CD4-positive, alpha-beta T cell (primary cell): ENCODE measurements around the gene KIAA0319L. TPM values are rescaled to one million over a fixed set of nuclear protein-coding genes. Genes with fewer than 3 reads are reported as not detected.
"Not testable (repeated sequence)": the region's sequence is repeated elsewhere in the genome, so short reads cannot be mapped to it uniquely, and the experiment has no call there.

ENCODE experiments used
- ATAC-seq: fragments of 200-7000 bp; cut with Tn5 transposase; one replicate; pipeline ENCODE4 v1.10.0; 2022; ENCODE audit warnings: mild to moderate bottlenecking; ENCODE audit not compliant: poor library complexity
- CTCF ChIA-PET: fragments of 350-600 bp; sonication (Branson Sonifier 250); formaldehyde crosslinking; loops from one replicate; lab custom pipeline; 2021; ENCODE audit warnings: antibody characterized with exemption, inconsistent platforms; lab: Charles Lee
- POLR2A ChIA-PET: fragments of 350-600 bp; sonication (Branson Sonifier 250); formaldehyde crosslinking; loops from one replicate; lab custom pipeline; 2021; ENCODE audit warnings: antibody characterized with exemption, inconsistent platforms; lab: Charles Lee
- DNase-seq, 14 experiments: peaks; one replicate each; pipeline ENCODE4 v3.0.0-alpha.2; 2013 to 2020; ENCODE audit warnings: mixed read lengths in 2 of 14
- H3K27ac ChIP-seq, 2 donors: one replicate each; pipeline versions ENCODE4 v1.5.1 to v1.7.0; 2013; ENCODE audit warnings: low read length in 2 of 2, low read depth in 1 of 2, mild to moderate bottlenecking in 1 of 2
- H3K27me3 ChIP-seq, 2 experiments: 1 replicate in 1 of 2; 2 replicates in 1 of 2; pipeline versions ENCODE4 v1.6.1 to v1.7.0; 2013; ENCODE audit warnings: low read length in 2 of 2, control low read depth in 1 of 2, mild to moderate bottlenecking in 1 of 2, moderate library complexity in 1 of 2; ENCODE audit not compliant: insufficient read depth in 2 of 2, control insufficient read depth in 1 of 2
- H3K36me3 ChIP-seq: one replicate; pipeline ENCODE4 v1.6.1; 2013; ENCODE audit warnings: low read length, control low read depth; ENCODE audit not compliant: insufficient read depth
- H3K4me1 ChIP-seq: one replicate; pipeline ENCODE4 v1.6.1; 2013; ENCODE audit warnings: low read length, control low read depth; ENCODE audit not compliant: insufficient read depth
- H3K4me3 ChIP-seq: one replicate; pipeline ENCODE4 v1.5.1; 2013; ENCODE audit warnings: mild to moderate bottlenecking, low read length, moderate library complexity
- H3K9me3 ChIP-seq, 2 experiments: 1 replicate in 1 of 2; 2 replicates in 1 of 2; pipeline versions ENCODE4 v1.6.1 to v1.7.0; 2013; ENCODE audit warnings: low read length in 2 of 2, mild to moderate bottlenecking in 2 of 2, control low read depth in 1 of 2, moderate library complexity in 1 of 2; ENCODE audit not compliant: control insufficient read depth in 1 of 2, insufficient read depth in 1 of 2
- H3K27ac Mint-ChIP-seq: one replicate; pipeline ENCODE4 v1.8.0; 2020; ENCODE audit warnings: mixed read lengths
- H3K27me3 Mint-ChIP-seq: one replicate; pipeline ENCODE4 v1.8.0; 2021; ENCODE audit warnings: mixed read lengths
- H3K36me3 Mint-ChIP-seq: one replicate; pipeline ENCODE4 v1.8.0; 2021; ENCODE audit warnings: low read depth, mixed read lengths
- H3K4me1 Mint-ChIP-seq: one replicate; pipeline ENCODE4 v1.8.0; 2021; ENCODE audit warnings: low read depth, mixed read lengths
- H3K4me3 Mint-ChIP-seq: one replicate; pipeline ENCODE4 v1.8.0; 2020; ENCODE audit warnings: mild to moderate bottlenecking, mixed read lengths
- H3K9me3 Mint-ChIP-seq: one replicate; pipeline ENCODE4 v1.8.0; 2020; ENCODE audit warnings: mixed read lengths
- intact Hi-C, 2 experiments: fragments of 100-400 bp; cut with DNase I in 1 of 2; cut with micrococcal nuclease in 1 of 2; formaldehyde crosslinking; loops; one replicate each; pipeline versions ENCODE4 v1.15.1 to v1.9.0; 2023 to 2025; cut with DNase I, micrococcal nuclease
- total RNA-seq, 174 experiments: library from RNA in 2 of 174; stranded (reverse) in 2 of 174; gene quantifications; one replicate each; pipeline ENCODE4 v1.2.3 and lab custom pipeline; 2021 to 2026
- TF ChIP-seq, protein P1 (sequence below): fragments of 200-600 bp; IDR thresholded peaks from one replicate; pipeline ENCODE4 v1.8.0; 2022; ENCODE audit warnings: antibody characterized with exemption, mild to moderate bottlenecking

Gene KIAA0319L
- total RNA-seq, 2 experiments from 2014 or later: 50.9 to 53.3 TPM

GRCh38 chr1:35577071-35577998, 20.1 kb upstream of the KIAA0319L start:
- intact Hi-C loops: no loop called here
- no peaks in the 10 kb centered on the region for H3K9me3 Mint-ChIP-seq
- no peaks in the 10 kb centered on the region for H3K36me3 ChIP-seq
- H3K36me3 Mint-ChIP-seq: no peaks in the 10 kb centered on the region
- peak; percentile 35 to 88 (median 59) for DNase-seq
- no peak overlapping the region for H3K27ac ChIP-seq
- H3K4me1 Mint-ChIP-seq: peaks cover 26% of the 10 kb centered on the region
- H3K27me3 ChIP-seq: peaks cover 0 to 2% of the 10 kb centered on the region in 2 experiments
- POLR2A ChIA-PET: interaction anchor here (0.8 to 3.0 kb wide), 9 partner anchors 8 to 192 kb away, joined by 3 to 20 read pairs (median 3); partner anchors contain the start of genes CLSPN, KIAA0319L and NCDN
- H3K27ac Mint-ChIP-seq: peak overlapping the region; percentile 12
- H3K4me3 Mint-ChIP-seq: peak overlapping the region; percentile 90
- TF ChIP-seq, protein P1, sequence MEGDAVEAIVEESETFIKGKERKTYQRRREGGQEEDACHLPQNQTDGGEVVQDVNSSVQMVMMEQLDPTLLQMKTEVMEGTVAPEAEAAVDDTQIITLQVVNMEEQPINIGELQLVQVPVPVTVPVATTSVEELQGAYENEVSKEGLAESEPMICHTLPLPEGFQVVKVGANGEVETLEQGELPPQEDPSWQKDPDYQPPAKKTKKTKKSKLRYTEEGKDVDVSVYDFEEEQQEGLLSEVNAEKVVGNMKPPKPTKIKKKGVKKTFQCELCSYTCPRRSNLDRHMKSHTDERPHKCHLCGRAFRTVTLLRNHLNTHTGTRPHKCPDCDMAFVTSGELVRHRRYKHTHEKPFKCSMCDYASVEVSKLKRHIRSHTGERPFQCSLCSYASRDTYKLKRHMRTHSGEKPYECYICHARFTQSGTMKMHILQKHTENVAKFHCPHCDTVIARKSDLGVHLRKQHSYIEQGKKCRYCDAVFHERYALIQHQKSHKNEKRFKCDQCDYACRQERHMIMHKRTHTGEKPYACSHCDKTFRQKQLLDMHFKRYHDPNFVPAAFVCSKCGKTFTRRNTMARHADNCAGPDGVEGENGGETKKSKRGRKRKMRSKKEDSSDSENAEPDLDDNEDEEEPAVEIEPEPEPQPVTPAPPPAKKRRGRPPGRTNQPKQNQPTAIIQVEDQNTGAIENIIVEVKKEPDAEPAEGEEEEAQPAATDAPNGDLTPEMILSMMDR: no peak
- H3K27me3 Mint-ChIP-seq: peaks cover 5% of the 10 kb centered on the region
- H3K9me3 ChIP-seq: no peaks in the 10 kb centered on the region
- H3K4me1 ChIP-seq: peaks cover 31% of the 10 kb centered on the region
- CTCF ChIA-PET: interaction anchor here (1.0 to 1.9 kb wide), 3 partner anchors 8 to 138 kb away, joined by 3 to 7 read pairs (median 3); no protein-coding TSS in a partner anchor
- peak overlapping the region; percentile 81 for H3K4me3 ChIP-seq
- ATAC-seq: peak; percentile 80

DNA sequence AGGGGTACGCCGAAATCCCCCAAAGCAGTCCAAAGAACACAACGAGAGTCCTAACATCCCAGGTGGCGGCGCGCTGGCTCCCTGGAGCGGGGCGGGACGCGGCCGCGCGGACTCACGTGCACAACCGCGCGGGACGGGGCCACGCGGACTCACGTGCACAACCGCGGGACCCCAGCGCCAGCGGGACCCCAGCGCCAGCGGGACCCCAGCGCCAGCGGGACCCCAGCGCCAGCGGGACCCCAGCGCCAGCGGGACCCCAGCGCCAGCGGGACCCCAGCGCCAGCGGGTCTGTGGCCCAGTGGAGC, 19.5 kb upstream of the KIAA0319L start:
- DNase-seq, intact Hi-C loops, H3K9me3 ChIP-seq, H3K36me3 ChIP-seq, H3K36me3 Mint-ChIP-seq, H3K9me3 Mint-ChIP-seq, H3K27ac ChIP-seq, H3K27ac Mint-ChIP-seq, H3K27me3 Mint-ChIP-seq, H3K27me3 ChIP-seq, ATAC-seq: not testable (repeated sequence)
- Mint-ChIP-seq H3K4me3 (peak overlapping the region; percentile 88), H3K4me1 (peaks cover 26% of the 10 kb centered on the region)
- CTCF ChIA-PET: interaction anchor here (1.0 to 1.6 kb wide), 2 partner anchors 12 to 125 kb away, joined by 3 to 4 read pairs; no protein-coding TSS in a partner anchor
- POLR2A ChIA-PET: interaction anchor here (1.5 to 3.0 kb wide), 4 partner anchors 20 to 193 kb away, joined by 3 to 20 read pairs (median 12); partner anchors contain the start of genes CLSPN, KIAA0319L and NCDN
- Histone ChIP-seq H3K4me3 (peak overlapping the region; percentile 81), H3K4me1 (peaks cover 31% of the 10 kb centered on the region)

GRCh38 chr1:35576061-35576765, 19.0 kb upstream of the KIAA0319L start:
- Histone ChIP-seq H3K27ac (no peak overlapping the region), H3K9me3 (no peaks in the 10 kb centered on the region), H3K27me3 (peaks cover 0 to 2% of the 10 kb centered on the region in 2 experiments), H3K36me3 (no peaks in the 10 kb centered on the region), H3K4me3 (peak overlapping the region; percentile 16), H3K4me1 (peaks cover 31% of the 10 kb centered on the region)
- Mint-ChIP-seq H3K9me3 (no peaks in the 10 kb centered on the region), H3K27ac (no peak overlapping the region), H3K4me3 (peak overlapping the region; percentile 88), H3K4me1 (peaks cover 26% of the 10 kb centered on the region), H3K27me3 (peaks cover 5% of the 10 kb centered on the region), H3K36me3 (no peaks in the 10 kb centered on the region)
- TF ChIP-seq, protein P1: no peak
- no peak for DNase-seq
- no peak for ATAC-seq
- ChIA-PET CTCF (interaction anchor here (1.2 to 1.6 kb wide), 2 partner anchors 11 to 125 kb away, joined by 3 to 4 read pairs; no protein-coding TSS in a partner anchor), POLR2A (interaction anchor here (1.5 to 3.0 kb wide), 4 partner anchors 19 to 193 kb away, joined by 3 to 20 read pairs (median 12); partner anchors contain the start of genes CLSPN, KIAA0319L and NCDN)
- intact Hi-C loops: no loop called here
